OCI-LY1 (cell line): ENCODE measurements around the gene TOR1B.

Experiments
- H2AFZ ChIP-seq: fragments of 200-600 bp; sonication (generic), shearing (Covaris generic); 2 replicates; pipeline ENCODE4 v1.6.0; 2014; ENCODE audit warnings: antibody characterized with exemption, mild to moderate bottlenecking, low read length
- H3F3A ChIP-seq: fragments of 200-600 bp; sonication (generic), shearing (Covaris generic); 2 replicates; pipeline ENCODE4 v1.6.0; 2014; ENCODE audit warnings: mild to moderate bottlenecking, antibody characterized with exemption, low read length, moderate library complexity; ENCODE audit not compliant: insufficient read depth
- H3K27ac ChIP-seq: fragments of 200-600 bp; sonication (generic); 2 replicates; pipeline ENCODE4 v1.5.1; 2014; ENCODE audit warnings: low read length, mixed run types, mild to moderate bottlenecking, low read depth; ENCODE audit not compliant: poor library complexity, severe bottlenecking
- H3K27me3 ChIP-seq: fragments of 200-600 bp; sonication (generic); 2 replicates; pipeline ENCODE4 v1.6.0; 2014; ENCODE audit warnings: antibody characterized with exemption, mild to moderate bottlenecking, low read length, moderate library complexity; ENCODE audit not compliant: insufficient read depth
- H3K36me3 ChIP-seq: fragments of 200-600 bp; sonication (generic); 2 replicates; pipeline ENCODE4 v1.6.1; 2014; ENCODE audit warnings: mild to moderate bottlenecking, antibody characterized with exemption, low read length, moderate library complexity, mixed read lengths; ENCODE audit not compliant: insufficient read depth
- H3K4me1 ChIP-seq: fragments of 200-600 bp; sonication (generic); 2 replicates; pipeline ENCODE4 v1.5.1; 2014; ENCODE audit warnings: mild to moderate bottlenecking, low read length, moderate library complexity; ENCODE audit not compliant: insufficient read depth, severe bottlenecking
- H3K4me2 ChIP-seq: fragments of 200-600 bp; sonication (generic), shearing (Covaris generic); 2 replicates; pipeline ENCODE4 v1.6.1; 2014; ENCODE audit warnings: low read length
- H3K4me3 ChIP-seq: fragments of 200-600 bp; sonication (generic); 2 replicates; pipeline ENCODE4 v1.5.1; 2014; ENCODE audit warnings: low read length, low read depth, mild to moderate bottlenecking, mixed read lengths; ENCODE audit not compliant: poor library complexity, severe bottlenecking
- H3K79me2 ChIP-seq: fragments of 200-600 bp; shearing (Covaris generic); 2 replicates; pipeline ENCODE4 v1.6.1; 2016; ENCODE audit warnings: mixed run types, low read length, mixed read lengths; ENCODE audit not compliant: insufficient read depth
- H3K9ac ChIP-seq: fragments of 200-600 bp; sonication (generic), shearing (Covaris generic); 2 replicates; pipeline ENCODE4 v1.6.1; 2014; ENCODE audit warnings: mild to moderate bottlenecking, low read length, mixed read lengths
- H3K9me2 ChIP-seq: fragments of 200-600 bp; sonication (generic), shearing (Covaris generic); 2 replicates; pipeline ENCODE4 v1.6.1; 2014; ENCODE audit warnings: low read depth, mild to moderate bottlenecking, low read length, mixed read lengths
- H3K9me3 ChIP-seq: fragments of 200-600 bp; shearing (Covaris generic); 2 replicates; pipeline ENCODE4 v1.6.1; 2014; ENCODE audit warnings: low read length, mixed read lengths
- H4K20me1 ChIP-seq: fragments of 200-600 bp; sonication (generic), shearing (Covaris generic); 2 replicates; pipeline ENCODE4 v1.6.0; 2016; ENCODE audit warnings: mild to moderate bottlenecking, low read length; ENCODE audit not compliant: insufficient read depth
- EZH2 ChIP-seq: fragments of 200-600 bp; sonication (generic), shearing (Covaris generic); IDR thresholded peaks from 2 replicates; pipeline ENCODE4 v1.8.0; 2017; ENCODE audit warnings: borderline replicate concordance, mixed run types, mild to moderate bottlenecking, antibody characterized with exemption, low read length, moderate library complexity, mixed read lengths
- TF ChIP-seq, protein P1 (sequence below): fragments of 200-600 bp; sonication (generic), shearing (Covaris generic); IDR thresholded peaks from 2 replicates; pipeline ENCODE4 v1.5.1; 2017; ENCODE audit warnings: mild to moderate bottlenecking, antibody characterized with exemption, low read length, moderate library complexity, mixed read lengths

TOR1B gene

DNA sequence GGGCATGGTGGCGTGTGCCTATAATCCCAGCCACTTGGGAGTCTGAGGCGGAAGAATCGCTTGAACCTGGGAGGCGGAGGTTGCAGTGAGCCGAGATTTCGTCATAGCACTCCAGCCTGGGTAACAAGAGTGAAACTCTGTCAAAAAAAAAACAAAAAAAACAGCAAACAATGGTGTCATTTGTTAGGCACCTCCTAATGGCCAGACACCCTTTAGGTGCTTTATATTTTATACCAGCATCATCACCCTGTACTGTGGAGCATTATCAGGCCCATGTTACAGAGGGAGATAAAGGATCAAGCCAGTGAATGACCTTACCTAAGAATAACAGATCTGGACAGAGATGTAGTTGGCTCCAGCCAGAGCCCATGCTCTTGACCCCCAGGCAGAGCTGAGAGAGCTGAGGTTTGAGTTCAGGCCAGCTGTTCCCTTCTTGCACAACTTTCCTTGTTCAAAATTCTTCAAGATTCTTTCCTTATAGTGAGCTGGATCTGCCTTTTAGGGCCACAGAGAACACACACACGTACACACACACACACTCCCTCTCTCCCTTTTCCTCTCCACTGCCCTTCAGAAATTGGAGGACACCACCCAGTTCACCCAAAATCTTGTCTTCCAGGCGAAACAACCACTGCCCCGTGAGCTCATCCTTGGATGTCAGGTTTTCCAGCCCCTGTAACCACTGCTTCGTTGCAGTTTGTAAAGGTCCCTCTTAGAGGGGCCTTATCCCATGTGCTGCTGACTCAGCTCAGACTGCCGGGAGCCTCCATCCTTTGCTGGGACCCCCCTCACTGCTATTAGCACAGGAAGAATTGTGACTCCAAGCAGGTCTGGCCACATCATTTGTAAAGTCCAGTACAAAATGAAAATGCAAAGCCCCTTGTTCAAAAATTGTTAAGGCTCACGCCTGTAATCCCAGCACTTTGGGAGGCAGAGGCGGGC is 39.7 kb upstream of the TOR1B start:
- Histone ChIP-seq H3K36me3 (no peaks in the 10 kb centered on the region), H3K27me3 (no peaks in the 10 kb centered on the region), H3K9ac (no peak overlapping the region), H3K27ac (no peak overlapping the region), H3K9me2 (no peaks in the 10 kb centered on the region), H4K20me1 (no peaks in the 10 kb centered on the region), H3F3A (no peaks in the 10 kb centered on the region), H3K9me3 (no peaks in the 10 kb centered on the region), H2AFZ (no peak overlapping the region), H3K4me3 (no peak overlapping the region), H3K4me2 (no peak overlapping the region), H3K4me1 (no peaks in the 10 kb centered on the region), H3K79me2 (no peaks in the 10 kb centered on the region)
- TF ChIP-seq EZH2: no peak
- TF ChIP-seq, protein P1, sequence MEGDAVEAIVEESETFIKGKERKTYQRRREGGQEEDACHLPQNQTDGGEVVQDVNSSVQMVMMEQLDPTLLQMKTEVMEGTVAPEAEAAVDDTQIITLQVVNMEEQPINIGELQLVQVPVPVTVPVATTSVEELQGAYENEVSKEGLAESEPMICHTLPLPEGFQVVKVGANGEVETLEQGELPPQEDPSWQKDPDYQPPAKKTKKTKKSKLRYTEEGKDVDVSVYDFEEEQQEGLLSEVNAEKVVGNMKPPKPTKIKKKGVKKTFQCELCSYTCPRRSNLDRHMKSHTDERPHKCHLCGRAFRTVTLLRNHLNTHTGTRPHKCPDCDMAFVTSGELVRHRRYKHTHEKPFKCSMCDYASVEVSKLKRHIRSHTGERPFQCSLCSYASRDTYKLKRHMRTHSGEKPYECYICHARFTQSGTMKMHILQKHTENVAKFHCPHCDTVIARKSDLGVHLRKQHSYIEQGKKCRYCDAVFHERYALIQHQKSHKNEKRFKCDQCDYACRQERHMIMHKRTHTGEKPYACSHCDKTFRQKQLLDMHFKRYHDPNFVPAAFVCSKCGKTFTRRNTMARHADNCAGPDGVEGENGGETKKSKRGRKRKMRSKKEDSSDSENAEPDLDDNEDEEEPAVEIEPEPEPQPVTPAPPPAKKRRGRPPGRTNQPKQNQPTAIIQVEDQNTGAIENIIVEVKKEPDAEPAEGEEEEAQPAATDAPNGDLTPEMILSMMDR: no peak

DNA sequence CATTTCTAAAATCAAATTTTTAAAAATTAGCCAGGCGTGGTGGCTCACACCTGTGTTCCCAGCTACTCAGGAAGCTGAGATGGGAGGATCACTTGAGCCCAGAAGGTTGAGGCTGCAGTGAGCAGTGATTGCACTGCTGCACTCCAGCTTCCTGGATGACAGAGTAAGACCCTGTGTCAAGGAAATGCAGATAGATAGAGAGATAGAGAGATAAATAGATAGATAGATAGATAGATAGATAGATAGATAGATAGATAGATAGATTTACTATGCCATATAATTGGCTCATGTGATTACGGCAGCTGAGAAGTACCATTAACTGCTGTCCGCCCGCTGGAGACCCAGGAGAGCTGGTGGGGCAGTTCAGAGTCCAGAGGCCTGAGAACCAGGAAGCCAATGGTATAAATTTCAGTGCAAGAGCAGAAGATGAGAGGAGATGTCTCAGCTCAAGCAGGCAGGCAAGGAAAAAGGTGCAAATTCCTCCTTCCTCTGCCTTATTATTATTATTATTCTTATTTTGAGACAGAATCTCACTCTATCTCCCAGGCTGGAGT is 37.1 kb upstream of the TOR1B start:
- Histone ChIP-seq H3K9me2 (no peaks in the 10 kb centered on the region), H3K79me2 (no peaks in the 10 kb centered on the region), H3K4me3 (no peak overlapping the region), H3K27ac (no peak overlapping the region), H3K9me3 (no peaks in the 10 kb centered on the region), H3K4me2 (no peak overlapping the region), H4K20me1 (no peaks in the 10 kb centered on the region), H3K4me1 (no peaks in the 10 kb centered on the region), H3F3A (no peaks in the 10 kb centered on the region), H3K36me3 (no peaks in the 10 kb centered on the region), H3K27me3 (no peaks in the 10 kb centered on the region), H2AFZ (no peak overlapping the region), H3K9ac (no peak overlapping the region)
- TF ChIP-seq, protein P1: no peak
- no peak for TF ChIP-seq EZH2

DNA sequence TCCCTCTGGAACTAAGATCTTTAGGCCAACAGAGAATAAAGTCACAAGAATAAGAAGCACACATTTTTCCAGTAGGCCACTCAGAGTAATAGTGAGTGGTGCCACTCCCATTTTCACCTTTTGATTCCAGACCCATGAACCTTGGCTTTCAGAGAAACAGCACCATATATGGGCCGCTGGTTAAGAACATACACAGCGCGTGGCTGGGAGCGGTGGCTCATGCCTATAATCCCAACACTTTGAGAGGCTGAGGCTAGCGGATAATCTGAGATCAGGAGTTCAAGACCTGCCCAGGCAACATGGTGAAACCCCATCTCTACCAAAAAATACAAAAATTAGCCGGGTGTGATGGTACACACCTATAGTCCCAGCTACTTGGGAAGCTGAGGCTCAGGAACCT is 34.5 kb upstream of the TOR1B start:
- Histone ChIP-seq H3K4me3 (no peak overlapping the region), H3K79me2 (no peaks in the 10 kb centered on the region), H3K36me3 (no peaks in the 10 kb centered on the region), H3K27ac (no peak overlapping the region), H3F3A (no peaks in the 10 kb centered on the region), H3K9me3 (no peaks in the 10 kb centered on the region), H3K4me1 (no peaks in the 10 kb centered on the region), H3K4me2 (no peak overlapping the region), H3K9ac (no peak overlapping the region), H3K9me2 (no peaks in the 10 kb centered on the region), H3K27me3 (0 out of 2 replicates have a peak, but pooled peaks cover 2% of the 10 kb centered on the region), H4K20me1 (no peaks in the 10 kb centered on the region), H2AFZ (no peak overlapping the region)
- no peak for TF ChIP-seq EZH2
- TF ChIP-seq, protein P1: no peak
